Lower leg skin (tissue), 3 donors: ENCODE results near the gene SPACA4.

Experiments
- CTCF ChIP-seq, 3 donors: fragments of 450-650 bp; IDR thresholded peaks; one replicate each; pipeline ENCODE4 v1.5.1; 2016; ENCODE audit warnings: antibody characterized with exemption in 3 of 3, mild to moderate bottlenecking in 3 of 3, moderate library complexity in 2 of 3
- POLR2A ChIP-seq, 2 donors: fragments of 450-650 bp; IDR thresholded peaks; one replicate each; pipeline ENCODE4 v1.6.1; 2016 to 2017; ENCODE audit warnings: antibody characterized with exemption in 2 of 2, mild to moderate bottlenecking in 1 of 2, moderate library complexity in 1 of 2

GRCh38 chr19:48648134-48648533 lies 41.6 kb downstream of the SPACA4 start:
- TF ChIP-seq CTCF (IDR thresholded peaks at IDR 0.05) = no peak
- TF ChIP-seq POLR2A (IDR thresholded peaks at IDR 0.05) = no peak
